GM18517 (cell line): ENCODE measurements around the gene IGFBP6.
"Not testable (repeated sequence)": the region's sequence is repeated elsewhere in the genome, so short reads cannot be mapped to it uniquely, and the experiment has no call there.

Source experiments
- ATAC-seq: cut with Tn5 transposase; IDR thresholded peaks from one replicate; pipeline ENCODE4 v1.9.1; 2021; ENCODE audit warnings: mild to moderate bottlenecking, moderate library complexity; ENCODE audit not compliant: unreplicated experiment

Gene IGFBP6

GRCh38 chr12:53094796-53095595, 2.5 kb upstream of the IGFBP6 start:
- ATAC-seq: not testable (repeated sequence)

GRCh38 chr12:53095596-53095895, 1.9 kb upstream of the IGFBP6 start:
- not testable (repeated sequence) for ATAC-seq

- no peak for ATAC-seq
Observed at GRCh38 chr12:53096089-53096741, 1.3 kb upstream of the IGFBP6 start.

GRCh38 chr12:53096759-53097158, 708 bp upstream of the IGFBP6 start:
- ATAC-seq: no peak

GRCh38 chr12:53097207-53097563, 282 bp upstream of the IGFBP6 start:
- ATAC-seq: no peak

- ATAC-seq: no peak
Observed at GRCh38 chr12:53098354-53098981, 1.0 kb downstream of the IGFBP6 start.

GRCh38 chr12:53099071-53099882, 1.8 kb downstream of the IGFBP6 start:
- ATAC-seq: no peak

GRCh38 chr12:53100466-53101151, 3.1 kb downstream of the IGFBP6 start:
- ATAC-seq: no peak

- ATAC-seq: no peak
Observed at GRCh38 chr12:53101266-53101665, 3.8 kb downstream of the IGFBP6 start.

- no peak for ATAC-seq
Observed at GRCh38 chr12:53101931-53102781, 4.7 kb downstream of the IGFBP6 start.

- ATAC-seq: no peak
Observed at GRCh38 chr12:53102883-53103807, 5.7 kb downstream of the IGFBP6 start, which contains the start of gene SOAT2. Gene SOAT2, plus strand, starts transcription at chr12:53103486. Its CDS starts 92 bp downstream, at chr12:53103578.

- ATAC-seq: no peak
Observed at GRCh38 chr12:53103860-53104305, 6.4 kb downstream of the IGFBP6 start.

GRCh38 chr12:53105256-53105655, 7.8 kb downstream of the IGFBP6 start:
- ATAC-seq: no peak

GRCh38 chr12:53105712-53106439, 8.4 kb downstream of the IGFBP6 start:
- no peak for ATAC-seq

GRCh38 chr12:53107122-53107521, 9.7 kb downstream of the IGFBP6 start:
- ATAC-seq: no peak

GRCh38 chr12:53112431-53112830, 15.0 kb downstream of the IGFBP6 start:
- not testable (repeated sequence) for ATAC-seq

GRCh38 chr12:53113136-53113705, 15.8 kb downstream of the IGFBP6 start:
- no peak for ATAC-seq

- no peak for ATAC-seq
Observed at GRCh38 chr12:53113951-53114350, 16.5 kb downstream of the IGFBP6 start.
